ENCODE measurements around the gene ARMC10. TPM values are rescaled to one million over a fixed set of nuclear protein-coding genes. Genes with fewer than 3 reads are reported as not detected.
"Not testable (repeated sequence)": the region's sequence is repeated elsewhere in the genome, so short reads cannot be mapped to it uniquely, and the experiment has no call there.

ARMC10 gene
- total RNA-seq, 1 experiment from 2014 or later, result 23.3 TPM

GRCh38 chr7:103093429-103093828 is 18.5 kb downstream of the ARMC10 start:
- ChIA-PET POLR2A (ENCODE audit: unreplicated experiment) (no interaction called here), CTCF (no interaction called here)
- TF ChIP-seq CTCF (conservative IDR thresholded peaks at IDR 0.05; ENCODE audit: low read depth, low read length) (no peak), EZH2 (IDR thresholded peaks at IDR 0.05; ENCODE audit: low read length, unreplicated experiment) (no peak), EZH2phosphoT487 (IDR thresholded peaks at IDR 0.05; ENCODE audit: borderline replicate concordance, low read length) (no peak)
- ATAC-seq (no peak), DNase-seq (no peak)
- intact Hi-C loops (cut with micrococcal nuclease), result loop anchor here (5.0 kb wide), 1 partner anchor 54 kb away; the partner anchor contains the start of gene NAPEPLD
- H4K20me1 ChIP-seq (ENCODE audit: low read length), result no peaks in the 10 kb centered on the region
- no peaks in the 10 kb centered on the region for H3K79me2 ChIP-seq (ENCODE audit: low read length)
- H3K9me3 ChIP-seq (ENCODE audit: low read length), result no peaks in the 10 kb centered on the region
- H3K4me3 ChIP-seq (ENCODE audit: low read length), result no peak overlapping the region
- no peaks in the 10 kb centered on the region for H3F3A ChIP-seq (ENCODE audit: low read length, unreplicated experiment)
- no peak overlapping the region for H3K4me2 ChIP-seq (ENCODE audit: low read length)
- no peaks in the 10 kb centered on the region for H3K4me1 ChIP-seq (ENCODE audit: insufficient read depth, low read length)
- H3K36me3 ChIP-seq (ENCODE audit: low read depth, low read length), result peaks cover 14% of the 10 kb centered on the region; the same call in 1 of the 2 replicates
- no peak overlapping the region for H3K9ac ChIP-seq (ENCODE audit: low read length)
- H3K27ac ChIP-seq (ENCODE audit: low read length), result no peak overlapping the region
- H2AFZ ChIP-seq (ENCODE audit: low read length), result no peak overlapping the region
- BruUV-seq (replicated peaks), result no TSS peak
- no peaks in the 10 kb centered on the region for H3K9me2 ChIP-seq (replicated peaks; ENCODE audit: low read length)
- no peaks in the 10 kb centered on the region for H3K27me3 ChIP-seq (ENCODE audit: low read length)

GRCh38 chr7:103094102-103094501 is 19.2 kb downstream of the ARMC10 start:
- no peak overlapping the region for H2AFZ ChIP-seq (ENCODE audit: low read length)
- no peak overlapping the region for H3K27ac ChIP-seq (ENCODE audit: low read length)
- no peak overlapping the region for H3K4me2 ChIP-seq (ENCODE audit: low read length)
- no peaks in the 10 kb centered on the region for H3F3A ChIP-seq (ENCODE audit: low read length, unreplicated experiment)
- no peaks in the 10 kb centered on the region for H3K79me2 ChIP-seq (ENCODE audit: low read length)
- peak; percentile 50 for ATAC-seq
- ChIA-PET CTCF (no interaction called here), POLR2A (ENCODE audit: unreplicated experiment) (no interaction called here)
- H3K27me3 ChIP-seq (ENCODE audit: low read length), result no peaks in the 10 kb centered on the region
- no peak overlapping the region for H3K9ac ChIP-seq (ENCODE audit: low read length)
- no peaks in the 10 kb centered on the region for H3K9me3 ChIP-seq (ENCODE audit: low read length)
- H3K4me3 ChIP-seq (ENCODE audit: low read length), result no peak overlapping the region
- H3K9me2 ChIP-seq (replicated peaks; ENCODE audit: low read length), result no peaks in the 10 kb centered on the region
- BruUV-seq (replicated peaks), result no TSS peak
- peak; percentile 38 for DNase-seq
- intact Hi-C loops (cut with micrococcal nuclease), result loop anchor here (2.0 to 5.0 kb wide), 3 partner anchors 19 to 53 kb away; partner anchors contain the start of gene NAPEPLD
- no peaks in the 10 kb centered on the region for H4K20me1 ChIP-seq (ENCODE audit: low read length)
- H3K36me3 ChIP-seq (ENCODE audit: low read depth, low read length), result peaks cover 8% of the 10 kb centered on the region; the same call in 1 of the 2 replicates
- TF ChIP-seq EZH2 (IDR thresholded peaks at IDR 0.05; ENCODE audit: low read length, unreplicated experiment) (no peak), CTCF (conservative IDR thresholded peaks at IDR 0.05; ENCODE audit: low read depth, low read length) (peak; percentile 55)
- no peaks in the 10 kb centered on the region for H3K4me1 ChIP-seq (ENCODE audit: insufficient read depth, low read length)

- H3K36me3 ChIP-seq (ENCODE audit: low read depth, low read length); H3K79me2 ChIP-seq (ENCODE audit: low read length); H3K27me3 ChIP-seq (ENCODE audit: low read length); H4K20me1 ChIP-seq (ENCODE audit: low read length); H3K9me3 ChIP-seq (ENCODE audit: low read length); H2AFZ ChIP-seq (ENCODE audit: low read length); ATAC-seq; H3K4me3 ChIP-seq (ENCODE audit: low read length); H3K9ac ChIP-seq (ENCODE audit: low read length); H3K9me2 ChIP-seq (replicated peaks; ENCODE audit: low read length); BruUV-seq (replicated peaks); POLR2A ChIA-PET (ENCODE audit: unreplicated experiment); H3F3A ChIP-seq (ENCODE audit: low read length, unreplicated experiment); H3K4me2 ChIP-seq (ENCODE audit: low read length); H3K4me1 ChIP-seq (ENCODE audit: insufficient read depth, low read length); CTCF ChIA-PET; DNase-seq; H3K27ac ChIP-seq (ENCODE audit: low read length): not testable (repeated sequence)
- intact Hi-C loops (cut with micrococcal nuclease), result loop anchor here (2.0 kb wide), 2 partner anchors 17 to 35 kb away; no protein-coding TSS in a partner anchor
These were observed 20.6 kb downstream of the ARMC10 start for GRCh38 chr7:103095558-103095957.
